T follicular helper cell (primary cell): ENCODE results near the gene GALR3.

Experiments
- DNase-seq: peaks from one replicate; pipeline ENCODE4 v3.0.0-alpha.2; 2020; ENCODE audit warnings: low read depth

GALR3 gene

GRCh38 chr22:37803639-37804351 lies 19.4 kb upstream of the GALR3 start:
- no peak for DNase-seq

- DNase-seq = no peak
Measured at GRCh38 chr22:37804352-37804880, 18.8 kb upstream of the GALR3 start.

- peak; percentile 50 for DNase-seq
Measured at GRCh38 chr22:37804881-37805809, 18.0 kb upstream of the GALR3 start.

GRCh38 chr22:37805810-37806277 lies 17.3 kb upstream of the GALR3 start:
- DNase-seq = no peak

- no peak for DNase-seq
Measured at GRCh38 chr22:37806409-37807333, 16.5 kb upstream of the GALR3 start.

GRCh38 chr22:37807410-37808293 lies 15.5 kb upstream of the GALR3 start, which contains the start of gene GCAT:
TSS of gene GCAT (plus strand) at chr22:37807934. CDS start at chr22:37807968, 34 bp downstream.
- peak; percentile 71 for DNase-seq

GRCh38 chr22:37808294-37808657 lies 14.9 kb upstream of the GALR3 start:
- DNase-seq = no peak

GRCh38 chr22:37809672-37810333 lies 13.4 kb upstream of the GALR3 start:
- DNase-seq = no peak

- no peak for DNase-seq
Measured at GRCh38 chr22:37811867-37812266, 11.3 kb upstream of the GALR3 start.

- DNase-seq = no peak
Measured at GRCh38 chr22:37812869-37813678, 10.1 kb upstream of the GALR3 start.

- DNase-seq = no peak
Measured at GRCh38 chr22:37815593-37815992, 7.6 kb upstream of the GALR3 start.

GRCh38 chr22:37816543-37817180 lies 6.5 kb upstream of the GALR3 start:
- no peak for DNase-seq

GRCh38 chr22:37817705-37818408 lies 5.3 kb upstream of the GALR3 start:
- peak; percentile 66 for DNase-seq

GRCh38 chr22:37818409-37819104 lies 4.6 kb upstream of the GALR3 start:
- DNase-seq = peak; percentile 34

- no peak for DNase-seq
Measured at GRCh38 chr22:37819105-37819433, 4.1 kb upstream of the GALR3 start.

- DNase-seq = no peak
Measured at GRCh38 chr22:37820350-37820749, 2.8 kb upstream of the GALR3 start.

GRCh38 chr22:37822079-37822833 lies 926 bp upstream of the GALR3 start:
- DNase-seq = no peak
